ENCODE measurements around the gene GFY. TPM values are rescaled to one million over a fixed set of nuclear protein-coding genes. Genes with fewer than 3 reads are reported as not detected.
"Not testable (repeated sequence)": the region's sequence is repeated elsewhere in the genome, so short reads cannot be mapped to it uniquely, and the experiment has no call there.

The GFY gene
- total and polyA plus RNA-seq, 12 donors, result not detected

- 15 to 26% (median 23%) methylated on average over 14 of the region's 14 CpGs for WGBS, 4 donors
- H3K27me3 ChIP-seq, result peaks cover 13% of the 10 kb centered on the region
- no peaks in the 10 kb centered on the region for H3K9me3 ChIP-seq (replicated peaks in 1 of 3)
- H3K4me1 ChIP-seq (replicated peaks in 1 of 2), result no peaks in the 10 kb centered on the region
- no peak for TF ChIP-seq CTCF (IDR thresholded peaks at IDR 0.05)
- TF ChIP-seq POLR2A (IDR thresholded peaks at IDR 0.05), result no peak
- intact Hi-C loops (cut with DNase I), result loop anchor here in 1 of 2 donors (5.0 kb wide), 1 partner anchor 215 kb away; no protein-coding TSS in a partner anchor
- no peak for DNase-seq
- peak overlapping the region in 1 of 5 donors; percentile 90 for H3K27ac ChIP-seq
- H3K4me3 ChIP-seq, result peak overlapping the region in 1 of 4 donors; percentile 65
- H3K36me3 ChIP-seq (replicated peaks in 1 of 2), result peaks cover 0 to 4% of the 10 kb centered on the region in 2 donors
These were observed 16.8 kb downstream of the GFY start for GRCh38 chr19:49441960-49442350.

GRCh38 chr19:49442354-49442753 is 17.2 kb downstream of the GFY start:
- TF ChIP-seq POLR2A (IDR thresholded peaks at IDR 0.05) (no peak), CTCF (IDR thresholded peaks at IDR 0.05) (no peak)
- H3K36me3 ChIP-seq (replicated peaks in 1 of 2), result peaks cover 0 to 8% of the 10 kb centered on the region in 2 donors
- DNase-seq, result peak in 2 of 7 donors; percentile 43 to 68
- H3K4me3 ChIP-seq, result peak overlapping the region in 1 of 4 donors; percentile 65
- peaks cover 13% of the 10 kb centered on the region for H3K27me3 ChIP-seq
- intact Hi-C loops (cut with DNase I), result loop anchor here in 1 of 2 donors (5.0 kb wide), 1 partner anchor 215 kb away; no protein-coding TSS in a partner anchor
- no peaks in the 10 kb centered on the region for H3K9me3 ChIP-seq (replicated peaks in 1 of 3)
- no peaks in the 10 kb centered on the region for H3K4me1 ChIP-seq (replicated peaks in 1 of 2)
- WGBS, 4 donors, result 3 to 9% (median 5%) methylated on average over 11 of the region's 11 CpGs
- peak overlapping the region in 1 of 5 donors; percentile 90 for H3K27ac ChIP-seq

DNA sequence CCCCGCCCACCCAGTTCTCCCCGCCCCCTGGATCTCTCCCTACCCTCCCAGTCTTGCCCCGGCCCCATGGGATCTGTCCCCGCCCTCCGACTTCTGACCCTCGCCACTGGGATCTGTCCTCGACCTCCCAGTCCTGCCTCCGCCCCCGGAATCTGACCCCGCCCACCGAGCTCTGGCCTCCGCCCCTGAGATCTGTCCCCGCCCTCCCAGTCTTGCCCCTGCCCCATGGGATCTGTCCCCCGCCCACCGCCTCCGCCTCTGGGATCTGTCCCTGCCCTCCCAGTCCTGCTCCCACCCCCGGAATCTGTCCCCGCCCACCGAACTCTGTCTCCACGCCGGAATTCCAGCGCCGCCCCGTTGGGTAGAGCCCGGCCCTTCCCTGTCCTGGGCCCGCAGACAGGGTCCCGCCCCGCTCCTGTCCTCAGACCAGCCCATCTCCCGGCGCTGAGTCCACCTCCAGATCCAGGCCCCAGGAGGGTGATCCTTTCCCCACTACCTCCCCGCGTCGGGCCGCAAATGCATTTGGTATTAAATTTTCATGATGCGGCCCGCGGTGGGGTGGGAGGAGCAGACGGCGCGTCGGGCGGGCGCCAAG is 17.7 kb downstream of the GFY start:
- WGBS, 4 donors, result 0 to 1% (median 0%) methylated on average over 16 to 43 of the region's 43 CpGs
- TF ChIP-seq POLR2A (IDR thresholded peaks at IDR 0.05) (peak in 1 of 2 donors; percentile 14), CTCF (IDR thresholded peaks at IDR 0.05) (no peak)
- peak overlapping the region in 4 of 5 donors; percentile 5 to 90 (median 48) for H3K27ac ChIP-seq
- H3K4me3 ChIP-seq, result peak overlapping the region in 3 of 4 donors; percentile 15 to 65 (median 46)
- H3K4me1 ChIP-seq (replicated peaks in 1 of 2), result no peaks in the 10 kb centered on the region
- H3K27me3 ChIP-seq, result peaks cover 13% of the 10 kb centered on the region
- H3K9me3 ChIP-seq (replicated peaks in 1 of 3), result no peaks in the 10 kb centered on the region
- intact Hi-C loops (cut with DNase I), result loop anchor here in 1 of 2 donors (5.0 kb wide), 1 partner anchor 216 kb away; no protein-coding TSS in a partner anchor
- peak; percentile 86 to 97 (median 93) for DNase-seq
- H3K36me3 ChIP-seq (replicated peaks in 1 of 2), result peaks cover 0 to 10% of the 10 kb centered on the region in 2 donors

GRCh38 chr19:49443366-49444099 is 18.3 kb downstream of the GFY start:
- peak overlapping the region in 4 of 5 donors; percentile 5 to 90 (median 48) for H3K27ac ChIP-seq
- no peaks in the 10 kb centered on the region for H3K4me1 ChIP-seq (replicated peaks in 1 of 2)
- H3K27me3 ChIP-seq, result peaks cover 12% of the 10 kb centered on the region
- TF ChIP-seq POLR2A (IDR thresholded peaks at IDR 0.05), result no peak
- peak; percentile 69 to 95 (median 78) for TF ChIP-seq CTCF (IDR thresholded peaks at IDR 0.05)
- peaks cover 0 to 10% of the 10 kb centered on the region in 2 donors for H3K36me3 ChIP-seq (replicated peaks in 1 of 2)
- no peaks in the 10 kb centered on the region for H3K9me3 ChIP-seq (replicated peaks in 1 of 3)
- intact Hi-C loops (cut with DNase I), result loop anchor here in 1 of 2 donors (5.0 kb wide), 1 partner anchor 216 kb away; no protein-coding TSS in a partner anchor
- 0 to 1% (median 1%) methylated on average over 15 to 47 of the region's 47 CpGs for WGBS, 4 donors
- peak overlapping the region in 3 of 4 donors; percentile 15 to 65 (median 46) for H3K4me3 ChIP-seq
- DNase-seq, result peak; percentile 91 to 97 (median 95)

DNA sequence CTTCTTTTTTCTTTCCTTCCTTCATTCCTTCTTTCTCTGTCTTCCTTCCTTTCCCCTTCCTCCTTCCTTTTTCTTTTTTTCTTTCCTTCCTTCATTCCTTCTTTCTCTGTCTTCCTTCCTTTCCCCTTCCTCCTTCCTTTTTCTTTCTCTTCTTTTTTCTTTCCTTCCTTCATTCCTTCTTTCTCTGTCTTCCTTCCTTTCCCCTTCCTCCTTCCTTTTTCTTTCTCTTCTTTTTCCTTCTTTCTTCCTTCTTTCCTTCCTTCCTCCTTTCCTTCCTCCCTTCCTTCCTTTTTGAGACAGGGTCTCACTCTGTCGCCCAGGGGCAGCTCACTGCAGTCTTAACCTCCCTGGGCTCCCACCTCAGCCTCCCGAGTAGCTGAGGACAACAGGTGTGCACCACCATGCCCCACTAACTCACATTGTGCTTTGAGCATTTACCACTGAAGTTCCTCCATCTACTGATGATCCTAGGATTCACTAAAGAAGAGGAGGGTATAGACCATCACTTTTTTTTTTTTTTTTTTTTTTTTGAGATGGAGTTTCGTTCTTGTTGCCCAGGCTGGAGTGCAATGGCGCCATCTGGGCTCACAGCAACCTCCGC is 19.0 kb downstream of the GFY start:
- peaks cover 0 to 13% of the 10 kb centered on the region in 2 donors for H3K36me3 ChIP-seq (replicated peaks in 1 of 2)
- WGBS, 4 donors, result 47 to 65% (median 56%) methylated on average over 5 of the region's 5 CpGs
- DNase-seq; H3K27me3 ChIP-seq; H3K27ac ChIP-seq; H3K4me3 ChIP-seq; H3K4me1 ChIP-seq (replicated peaks in 1 of 2); H3K9me3 ChIP-seq (replicated peaks in 1 of 3): not testable (repeated sequence)
- intact Hi-C loops (cut with DNase I), result loop anchor here in 1 of 2 donors (5.0 kb wide), 1 partner anchor 217 kb away; no protein-coding TSS in a partner anchor

Data from adrenal gland (tissue), 12 donors.